ENCODE measurements around the gene NRXN2. TPM values are rescaled to one million over a fixed set of nuclear protein-coding genes. Genes with fewer than 3 reads are reported as not detected.

Gene NRXN2
- total and polyA plus RNA-seq, 7 donors, result 0.44 to 5.2 (median 1.9) TPM

DNA sequence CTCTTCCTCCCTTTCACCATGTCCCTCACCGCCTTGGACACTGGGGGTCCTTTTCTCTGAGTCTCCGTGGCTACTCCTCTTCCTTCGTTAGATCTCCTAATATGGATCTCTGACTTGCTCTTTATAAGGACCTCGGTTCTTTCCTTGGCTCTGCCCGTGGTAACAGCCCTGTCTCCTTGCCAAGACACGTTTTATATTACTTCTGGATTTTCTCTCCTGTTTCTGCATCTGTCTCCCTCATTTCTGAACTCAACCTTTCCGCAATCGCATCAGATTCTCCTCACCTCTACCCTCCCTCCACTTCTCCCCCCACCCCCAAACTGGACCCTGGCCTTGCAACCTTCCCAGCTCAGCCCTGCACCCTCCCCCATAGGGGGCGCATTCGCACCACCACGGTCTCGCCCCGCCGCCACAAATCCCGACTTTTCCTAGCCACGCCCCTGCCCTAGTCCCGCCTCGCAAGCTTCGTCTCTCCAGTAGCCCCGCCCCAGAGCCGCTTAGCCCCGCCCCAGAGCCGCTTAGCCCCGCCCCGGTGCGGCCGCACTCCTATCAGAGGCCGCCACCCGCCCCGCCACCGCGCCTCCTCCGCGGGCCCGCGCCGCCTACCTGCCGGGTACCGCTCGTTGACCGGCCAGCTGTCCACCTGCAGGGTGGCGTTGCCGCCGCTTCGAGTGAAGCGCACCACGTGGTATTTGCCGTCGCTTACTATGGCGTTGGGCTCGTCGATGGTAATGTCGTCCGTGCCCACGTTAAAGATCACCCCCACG is 93.0 kb downstream of the NRXN2 start:
- H3K4me3 ChIP-seq, result no peak overlapping the region
- ATAC-seq, result peak in 3 of 4 donors; percentile 33 to 53 (median 42)
- WGBS, 3 donors, result 47 to 62% (median 57%) methylated on average over 50 to 56 of the region's 56 CpGs
- DNase-seq, result no peak
- H3K36me3 ChIP-seq (ENCODE audit: insufficient read depth in 1 of 2, low read depth in 1 of 2), result no peaks in the 10 kb centered on the region
- TF ChIP-seq CTCF (IDR thresholded peaks at IDR 0.05), result no peak
- no peak overlapping the region for H3K27ac ChIP-seq
- H3K27me3 ChIP-seq (ENCODE audit: insufficient read depth in 3 of 3, low read length in 2 of 3), result peaks cover 0 to 3% (median 0%) of the 10 kb centered on the region in 3 donors
- intact Hi-C loops (cut with DNase I), result no loop called here
- H3K9me3 ChIP-seq, result no peaks in the 10 kb centered on the region
- H3K4me1 ChIP-seq, result no peaks in the 10 kb centered on the region

DNA sequence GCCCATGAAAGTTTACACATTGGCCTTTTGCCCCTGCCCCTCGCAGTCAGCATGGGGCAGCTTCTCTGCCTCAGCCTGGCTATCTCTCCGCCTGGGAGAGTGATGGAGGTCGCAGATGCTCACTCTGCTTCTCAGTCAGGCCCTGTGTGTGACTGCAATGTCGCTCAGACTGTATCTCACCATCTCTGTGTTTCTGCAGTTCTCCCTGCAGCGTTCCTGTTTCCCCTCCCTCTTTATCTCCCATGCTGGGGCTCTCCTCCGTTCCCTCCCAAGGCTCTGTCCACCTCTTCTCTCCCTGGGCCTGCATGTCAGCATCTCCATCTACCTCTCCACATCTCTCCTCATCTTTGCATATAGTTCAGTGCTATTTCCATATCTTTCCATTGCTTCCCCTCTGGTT is 93.9 kb downstream of the NRXN2 start:
- whole genome bisulfite sequencing, 3 donors, result 91 to 93% (median 93%) methylated on average over 6 of the region's 6 CpGs
- ATAC-seq (no peak), DNase-seq (no peak)
- no peak for TF ChIP-seq CTCF (IDR thresholded peaks at IDR 0.05)
- Histone ChIP-seq H3K27ac (no peak overlapping the region), H3K4me3 (no peak overlapping the region), H3K9me3 (no peaks in the 10 kb centered on the region), H3K4me1 (no peaks in the 10 kb centered on the region), H3K36me3 (ENCODE audit: insufficient read depth in 1 of 2, low read depth in 1 of 2) (no peaks in the 10 kb centered on the region), H3K27me3 (ENCODE audit: insufficient read depth in 3 of 3, low read length in 2 of 3) (peaks cover 0 to 3% (median 0%) of the 10 kb centered on the region in 3 donors)
- intact Hi-C loops (cut with DNase I), result no loop called here

- Histone ChIP-seq H3K27ac (no peak overlapping the region), H3K4me1 (no peaks in the 10 kb centered on the region), H3K27me3 (ENCODE audit: insufficient read depth in 3 of 3, low read length in 2 of 3) (peaks cover 0 to 3% (median 0%) of the 10 kb centered on the region in 3 donors), H3K4me3 (no peak overlapping the region), H3K36me3 (ENCODE audit: insufficient read depth in 1 of 2, low read depth in 1 of 2) (no peaks in the 10 kb centered on the region), H3K9me3 (no peaks in the 10 kb centered on the region)
- no peak for DNase-seq
- 91 to 98% (median 93%) methylated on average over 2 of the region's 2 CpGs for WGBS, 3 donors
- intact Hi-C loops (cut with DNase I), result no loop called here
- no peak for ATAC-seq
- no peak for TF ChIP-seq CTCF (IDR thresholded peaks at IDR 0.05)
Measured at GRCh38 chr11:64628596-64628995, 94.4 kb downstream of the NRXN2 start.

DNA sequence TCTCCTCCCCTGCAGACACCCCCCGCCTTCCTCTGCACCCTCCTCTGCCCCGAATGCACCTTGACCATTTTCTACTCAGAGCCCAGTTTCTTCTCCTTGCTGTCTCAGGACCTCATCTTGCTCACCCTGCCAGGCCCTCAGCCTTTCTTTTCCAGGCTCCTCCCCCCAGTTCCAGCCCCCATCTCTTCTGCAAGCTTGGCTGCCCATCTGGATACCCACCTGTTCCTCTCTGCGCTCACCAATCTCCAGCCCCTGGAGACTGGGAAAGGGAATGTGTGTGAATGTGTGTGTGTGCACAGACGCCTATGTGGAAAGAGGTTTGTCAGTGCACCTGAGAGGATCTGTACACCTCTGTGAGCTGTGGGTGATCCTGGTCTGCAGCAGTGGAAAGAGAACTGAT is 95.6 kb downstream of the NRXN2 start:
- no peak overlapping the region for H3K4me3 ChIP-seq
- H3K4me1 ChIP-seq, result no peaks in the 10 kb centered on the region
- H3K36me3 ChIP-seq (ENCODE audit: insufficient read depth in 1 of 2, low read depth in 1 of 2), result no peaks in the 10 kb centered on the region
- WGBS, 3 donors, result 87 to 91% (median 88%) methylated on average over 4 of the region's 4 CpGs
- H3K27me3 ChIP-seq (ENCODE audit: insufficient read depth in 3 of 3, low read length in 2 of 3), result peaks cover 0 to 3% (median 0%) of the 10 kb centered on the region in 3 donors
- ATAC-seq, result no peak
- no peak for TF ChIP-seq CTCF (IDR thresholded peaks at IDR 0.05)
- DNase-seq, result no peak
- H3K27ac ChIP-seq, result no peak overlapping the region
- intact Hi-C loops (cut with DNase I), result no loop called here
- no peaks in the 10 kb centered on the region for H3K9me3 ChIP-seq

- no peak overlapping the region for H3K27ac ChIP-seq
- intact Hi-C loops (cut with DNase I), result no loop called here
- no peak overlapping the region for H3K4me3 ChIP-seq
- WGBS, 3 donors, result 77 to 84% (median 84%) methylated on average over 8 to 9 of the region's 9 CpGs
- H3K9me3 ChIP-seq, result no peaks in the 10 kb centered on the region
- TF ChIP-seq CTCF (IDR thresholded peaks at IDR 0.05), result no peak
- DNase-seq, result no peak
- H3K4me1 ChIP-seq, result no peaks in the 10 kb centered on the region
- no peak for ATAC-seq
- peaks cover 0 to 3% (median 0%) of the 10 kb centered on the region in 3 donors for H3K27me3 ChIP-seq (ENCODE audit: insufficient read depth in 3 of 3, low read length in 2 of 3)
- H3K36me3 ChIP-seq (ENCODE audit: insufficient read depth in 1 of 2, low read depth in 1 of 2), result no peaks in the 10 kb centered on the region
Measured at GRCh38 chr11:64626637-64627036, 96.4 kb downstream of the NRXN2 start.
